ENCODE measurements around the gene SUN1.

- TF ChIP-seq CTCF (IDR thresholded peaks at IDR 0.05 in 2 of 3, conservative IDR thresholded peaks at IDR 0.05 in 1 of 3; ENCODE audit: borderline replicate concordance in 1 of 3, insufficient read depth in 1 of 3, low read depth in 2 of 3, low read length in 2 of 3) (no peak), POLR2AphosphoS5 (IDR thresholded peaks at IDR 0.05; ENCODE audit: low read depth, low read length) (no peak), CEBPB (IDR thresholded peaks at IDR 0.05; ENCODE audit: low read depth) (no peak), EZH2 (IDR thresholded peaks at IDR 0.05) (no peak), SRF (IDR thresholded peaks at IDR 0.05; ENCODE audit: low read depth) (no peak), ATF3 (IDR thresholded peaks at IDR 0.05) (no peak), YY1 (IDR thresholded peaks at IDR 0.05; ENCODE audit: extremely low read depth, insufficient replicate concordance, low read depth, low read length) (no peak), TCF7L2 (IDR thresholded peaks at IDR 0.05; ENCODE audit: borderline replicate concordance, extremely low read depth, insufficient read depth, insufficient read length) (no peak), ZNF274 (IDR thresholded peaks at IDR 0.05; ENCODE audit: low read depth, low read length) (no peak), SP1 (IDR thresholded peaks at IDR 0.05; ENCODE audit: low read depth) (no peak), MAX (IDR thresholded peaks at IDR 0.05) (no peak), JUND (IDR thresholded peaks at IDR 0.05) (no peak)
- TF ChIP-seq, protein P1, sequence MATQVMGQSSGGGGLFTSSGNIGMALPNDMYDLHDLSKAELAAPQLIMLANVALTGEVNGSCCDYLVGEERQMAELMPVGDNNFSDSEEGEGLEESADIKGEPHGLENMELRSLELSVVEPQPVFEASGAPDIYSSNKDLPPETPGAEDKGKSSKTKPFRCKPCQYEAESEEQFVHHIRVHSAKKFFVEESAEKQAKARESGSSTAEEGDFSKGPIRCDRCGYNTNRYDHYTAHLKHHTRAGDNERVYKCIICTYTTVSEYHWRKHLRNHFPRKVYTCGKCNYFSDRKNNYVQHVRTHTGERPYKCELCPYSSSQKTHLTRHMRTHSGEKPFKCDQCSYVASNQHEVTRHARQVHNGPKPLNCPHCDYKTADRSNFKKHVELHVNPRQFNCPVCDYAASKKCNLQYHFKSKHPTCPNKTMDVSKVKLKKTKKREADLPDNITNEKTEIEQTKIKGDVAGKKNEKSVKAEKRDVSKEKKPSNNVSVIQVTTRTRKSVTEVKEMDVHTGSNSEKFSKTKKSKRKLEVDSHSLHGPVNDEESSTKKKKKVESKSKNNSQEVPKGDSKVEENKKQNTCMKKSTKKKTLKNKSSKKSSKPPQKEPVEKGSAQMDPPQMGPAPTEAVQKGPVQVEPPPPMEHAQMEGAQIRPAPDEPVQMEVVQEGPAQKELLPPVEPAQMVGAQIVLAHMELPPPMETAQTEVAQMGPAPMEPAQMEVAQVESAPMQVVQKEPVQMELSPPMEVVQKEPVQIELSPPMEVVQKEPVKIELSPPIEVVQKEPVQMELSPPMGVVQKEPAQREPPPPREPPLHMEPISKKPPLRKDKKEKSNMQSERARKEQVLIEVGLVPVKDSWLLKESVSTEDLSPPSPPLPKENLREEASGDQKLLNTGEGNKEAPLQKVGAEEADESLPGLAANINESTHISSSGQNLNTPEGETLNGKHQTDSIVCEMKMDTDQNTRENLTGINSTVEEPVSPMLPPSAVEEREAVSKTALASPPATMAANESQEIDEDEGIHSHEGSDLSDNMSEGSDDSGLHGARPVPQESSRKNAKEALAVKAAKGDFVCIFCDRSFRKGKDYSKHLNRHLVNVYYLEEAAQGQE (IDR thresholded peaks at IDR 0.05; ENCODE audit: low read depth) = no peak
Observed at GRCh38 chr7:908159-908581, 75.9 kb downstream of the SUN1 start.
